GM12801 (cell line): ENCODE measurements around the gene DENND6B.

Source experiments
- CTCF ChIP-seq: IDR thresholded peaks from one replicate; pipeline ENCODE4 v1.5.1; 2011; ENCODE audit warnings: control low read depth; ENCODE audit not compliant: insufficient read length; ENCODE audit errors: extremely low read depth

Gene DENND6B

DNA sequence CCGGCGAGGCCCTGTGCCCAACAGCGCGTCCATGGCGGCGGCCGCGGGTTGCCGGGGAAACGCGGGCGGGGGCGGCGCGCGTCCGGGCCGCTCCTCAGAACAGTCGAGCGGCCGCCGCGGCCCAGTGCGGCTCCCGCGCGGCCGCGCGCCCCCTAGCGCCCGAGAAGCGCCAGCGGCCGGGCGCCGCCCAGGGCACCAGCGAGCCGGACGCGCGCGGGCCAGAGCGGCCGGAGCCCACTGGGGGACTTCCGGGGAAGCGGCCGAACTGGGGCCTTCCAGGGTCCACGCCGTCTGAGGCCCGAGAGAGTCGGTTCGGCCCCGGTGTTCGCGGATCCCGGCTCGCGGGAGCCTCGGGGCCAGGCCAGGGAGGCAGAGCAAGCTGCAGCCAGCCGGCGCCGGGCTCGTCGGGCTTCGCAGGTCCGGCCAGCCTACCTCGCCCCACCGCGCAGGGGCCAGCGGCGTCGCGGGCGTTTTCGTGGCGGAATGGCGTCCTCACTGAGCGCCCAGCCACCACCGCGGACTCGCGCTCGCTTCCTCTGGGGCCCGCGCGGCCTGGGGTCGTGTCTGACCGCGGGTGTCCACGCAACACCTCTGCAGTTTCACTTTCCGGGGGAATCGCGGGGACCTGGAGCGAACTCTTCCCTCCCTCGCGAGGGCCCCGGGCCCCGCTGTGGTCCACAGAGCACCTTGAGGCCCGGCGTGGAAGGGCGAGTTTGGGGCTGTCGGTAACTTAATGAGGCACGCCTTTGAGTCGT lies at the start of gene DENND6B:
DENND6B (minus strand) TSS at position 57 of the 755 bp plus-strand sequence; CDS start at position 33, 24 bp downstream.
- no peak for TF ChIP-seq CTCF

- TF ChIP-seq CTCF: no peak
Observed at GRCh38 chr22:50376085-50376651, 49.4 kb upstream of the DENND6B start.

- no peak for TF ChIP-seq CTCF
Observed at GRCh38 chr22:50371101-50371648, 44.4 kb upstream of the DENND6B start.

GRCh38 chr22:50367778-50368500 lies 41.1 kb upstream of the DENND6B start:
- TF ChIP-seq CTCF: no peak

GRCh38 chr22:50363166-50363802 lies 36.5 kb upstream of the DENND6B start:
- TF ChIP-seq CTCF: no peak

GRCh38 chr22:50361688-50362087 lies 34.9 kb upstream of the DENND6B start:
- no peak for TF ChIP-seq CTCF

- no peak for TF ChIP-seq CTCF
Observed at GRCh38 chr22:50361222-50361621, 34.4 kb upstream of the DENND6B start.
